Measurements from ENCODE around the gene PROZ.
"Not testable (repeated sequence)": the region's sequence is repeated elsewhere in the genome, so short reads cannot be mapped to it uniquely, and the experiment has no call there.

PROZ gene

GRCh38 chr13:113153810-113154748 lies 4.4 kb upstream of the PROZ start:
- H3K4me3 ChIP-seq (ENCODE audit: low read depth, low read length): peak overlapping the region; percentile 5

- no peak overlapping the region for H3K4me3 ChIP-seq (ENCODE audit: low read depth, low read length)
These were observed 3.2 kb upstream of the PROZ start for GRCh38 chr13:113155201-113155600.

GRCh38 chr13:113155982-113156655 lies 2.3 kb upstream of the PROZ start:
- no peak overlapping the region for H3K4me3 ChIP-seq (ENCODE audit: low read depth, low read length)

- H3K4me3 ChIP-seq (ENCODE audit: low read depth, low read length): no peak overlapping the region
These were observed 1.1 kb upstream of the PROZ start for GRCh38 chr13:113157206-113157928.

GRCh38 chr13:113158946-113159345 lies 498 bp downstream of the PROZ start:
- H3K4me3 ChIP-seq (ENCODE audit: low read depth, low read length): no peak overlapping the region

GRCh38 chr13:113159701-113160100 lies 1.3 kb downstream of the PROZ start:
- H3K4me3 ChIP-seq (ENCODE audit: low read depth, low read length): no peak overlapping the region

GRCh38 chr13:113160983-113161382 lies 2.5 kb downstream of the PROZ start:
- H3K4me3 ChIP-seq (ENCODE audit: low read depth, low read length): no peak overlapping the region

- no peak overlapping the region for H3K4me3 ChIP-seq (ENCODE audit: low read depth, low read length)
These were observed 3.0 kb downstream of the PROZ start for GRCh38 chr13:113161433-113161832.

GRCh38 chr13:113161975-113162374 lies 3.5 kb downstream of the PROZ start:
- not testable (repeated sequence) for H3K4me3 ChIP-seq (ENCODE audit: low read depth, low read length)

- no peak overlapping the region for H3K4me3 ChIP-seq (ENCODE audit: low read depth, low read length)
These were observed 4.6 kb downstream of the PROZ start for GRCh38 chr13:113162783-113163685.

- H3K4me3 ChIP-seq (ENCODE audit: low read depth, low read length): no peak overlapping the region
These were observed 6.0 kb downstream of the PROZ start for GRCh38 chr13:113164492-113164891.

GRCh38 chr13:113166266-113166665 lies 7.8 kb downstream of the PROZ start:
- no peak overlapping the region for H3K4me3 ChIP-seq (ENCODE audit: low read depth, low read length)

- H3K4me3 ChIP-seq (ENCODE audit: low read depth, low read length): no peak overlapping the region
These were observed 8.2 kb downstream of the PROZ start for GRCh38 chr13:113166681-113167080.

- H3K4me3 ChIP-seq (ENCODE audit: low read depth, low read length): no peak overlapping the region
These were observed 8.7 kb downstream of the PROZ start for GRCh38 chr13:113167155-113167554.

- no peak overlapping the region for H3K4me3 ChIP-seq (ENCODE audit: low read depth, low read length)
These were observed 9.1 kb downstream of the PROZ start for GRCh38 chr13:113167575-113167974.

- no peak overlapping the region for H3K4me3 ChIP-seq (ENCODE audit: low read depth, low read length)
These were observed 9.8 kb downstream of the PROZ start for GRCh38 chr13:113168211-113168610.

GRCh38 chr13:113169277-113170272 lies 11.1 kb downstream of the PROZ start:
- no peak overlapping the region for H3K4me3 ChIP-seq (ENCODE audit: low read depth, low read length)

GRCh38 chr13:113170511-113170910 lies 12.1 kb downstream of the PROZ start:
- H3K4me3 ChIP-seq (ENCODE audit: low read depth, low read length): no peak overlapping the region
